Activated T-helper 9 cell treated with anti-CD3 and anti-CD28 coated beads, Interleukin-2, amount 50 U/mL, for 16 hours (primary cell): ENCODE results near the gene NR5A1.

Experiments
- DNase-seq: peaks from one replicate; pipeline ENCODE4 v3.0.0-alpha.2; 2020; ENCODE audit warnings: low read depth

Gene NR5A1

GRCh38 chr9:124457887-124458431 lies 49.2 kb downstream of the NR5A1 start:
- DNase-seq: no peak

- no peak for DNase-seq
Observed at GRCh38 chr9:124457079-124457886, 49.9 kb downstream of the NR5A1 start.

- DNase-seq: no peak
Observed at GRCh38 chr9:124456341-124457078, 50.7 kb downstream of the NR5A1 start.

- no peak for DNase-seq
Observed at GRCh38 chr9:124455820-124456219, 51.4 kb downstream of the NR5A1 start.

- no peak for DNase-seq
Observed at GRCh38 chr9:124454791-124455443, 52.3 kb downstream of the NR5A1 start.

GRCh38 chr9:124454296-124454695 lies 52.9 kb downstream of the NR5A1 start:
- no peak for DNase-seq

- DNase-seq: no peak
Observed at GRCh38 chr9:124453586-124454191, 53.5 kb downstream of the NR5A1 start.

- DNase-seq: no peak
Observed at GRCh38 chr9:124452841-124453585, 54.2 kb downstream of the NR5A1 start.

GRCh38 chr9:124452326-124452725 lies 54.9 kb downstream of the NR5A1 start:
- DNase-seq: no peak

GRCh38 chr9:124450931-124451661 lies 56.1 kb downstream of the NR5A1 start:
- DNase-seq: no peak

- DNase-seq: no peak
Observed at GRCh38 chr9:124450241-124450924, 56.8 kb downstream of the NR5A1 start, which contains the start of gene ADGRD2. ADGRD2 (plus strand) TSS chr9:124450451; CDS start chr9:124451667, 1,216 bp downstream.

- DNase-seq: no peak
Observed at GRCh38 chr9:124449381-124450151, 57.6 kb downstream of the NR5A1 start.

- DNase-seq: no peak
Observed at GRCh38 chr9:124448019-124448418, 59.2 kb downstream of the NR5A1 start.

GRCh38 chr9:124447297-124447661 lies 59.9 kb downstream of the NR5A1 start:
- no peak for DNase-seq

- DNase-seq: no peak
Observed at GRCh38 chr9:124444166-124444565, 63.0 kb downstream of the NR5A1 start.

GRCh38 chr9:124443625-124444024 lies 63.6 kb downstream of the NR5A1 start:
- DNase-seq: no peak

GRCh38 chr9:124442826-124443225 lies 64.4 kb downstream of the NR5A1 start:
- no peak for DNase-seq

- no peak for DNase-seq
Observed at GRCh38 chr9:124442379-124442778, 64.8 kb downstream of the NR5A1 start.

- DNase-seq: no peak
Observed at GRCh38 chr9:124441291-124441690, 65.9 kb downstream of the NR5A1 start.
